Measurements from ENCODE around the gene ABI3BP.

ABI3BP gene

GRCh38 chr3:100879195-100879810, 113.9 kb downstream of the ABI3BP start:
- no peak for DNase-seq

GRCh38 chr3:100877286-100877685, 115.9 kb downstream of the ABI3BP start:
- DNase-seq = no peak

- peak; percentile 65 for DNase-seq
Measured at GRCh38 chr3:100875239-100875638, 118.0 kb downstream of the ABI3BP start.

DNA sequence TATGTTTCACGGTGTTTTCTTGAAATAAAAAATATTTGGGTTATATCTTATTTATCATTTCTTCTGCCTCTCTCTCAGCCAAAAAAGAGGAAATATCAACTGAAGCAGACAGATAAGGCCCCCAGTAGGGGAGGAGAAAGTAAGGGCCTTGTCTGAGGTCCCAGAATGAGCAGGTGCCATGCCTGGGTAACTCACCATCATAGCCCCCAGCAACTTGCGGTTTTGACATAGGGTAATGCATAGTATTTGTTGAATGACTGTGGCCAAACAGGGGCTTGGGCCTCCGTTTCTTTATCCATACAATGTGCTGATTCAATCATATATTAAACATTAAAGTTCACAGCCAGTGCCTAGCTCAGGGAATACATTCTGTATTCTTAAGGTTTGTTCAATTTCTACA, 119.6 kb downstream of the ABI3BP start:
- no peak for DNase-seq

DNA sequence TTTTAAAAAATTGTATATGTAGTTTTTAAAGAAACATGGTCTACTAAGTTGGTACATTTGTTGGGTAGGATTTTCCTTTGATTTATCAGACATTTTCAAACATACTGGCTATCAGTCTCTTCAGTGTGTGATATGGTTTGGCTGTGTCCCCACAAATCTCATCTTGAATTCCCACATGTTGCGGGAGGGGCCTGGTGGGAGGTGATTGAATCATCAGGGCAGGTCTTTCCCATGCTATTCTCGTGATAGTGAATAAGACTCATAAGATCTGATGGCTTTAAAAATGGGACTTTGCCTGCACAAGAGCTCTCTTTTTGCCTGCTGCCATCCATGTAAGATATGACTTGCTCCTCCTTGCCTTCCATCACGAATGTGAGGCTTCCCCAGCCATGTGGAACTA, 121.9 kb downstream of the ABI3BP start:
- no peak for DNase-seq

DNA sequence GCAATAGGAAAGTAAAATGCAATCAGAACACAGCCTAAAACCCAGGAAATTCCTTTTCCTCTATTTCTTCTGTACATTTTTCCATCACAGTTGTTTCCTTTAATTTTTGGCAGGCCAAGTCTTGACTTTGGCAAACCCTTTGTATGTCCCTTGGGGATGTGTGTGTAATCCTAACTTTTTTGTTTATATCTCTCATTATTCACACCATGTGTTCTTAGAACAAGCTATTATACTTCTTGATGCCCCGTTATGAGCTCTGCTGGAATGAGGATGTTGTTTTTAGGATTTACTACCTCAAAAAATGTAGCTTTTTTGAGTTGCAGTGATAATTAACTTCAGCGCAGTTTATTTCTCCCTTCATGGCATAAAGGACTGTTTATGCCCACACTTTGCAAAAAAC, 123.4 kb downstream of the ABI3BP start:
- DNase-seq = peak; percentile 71

- DNase-seq = no peak
Measured at GRCh38 chr3:100868894-100869293, 124.3 kb downstream of the ABI3BP start.

DNA sequence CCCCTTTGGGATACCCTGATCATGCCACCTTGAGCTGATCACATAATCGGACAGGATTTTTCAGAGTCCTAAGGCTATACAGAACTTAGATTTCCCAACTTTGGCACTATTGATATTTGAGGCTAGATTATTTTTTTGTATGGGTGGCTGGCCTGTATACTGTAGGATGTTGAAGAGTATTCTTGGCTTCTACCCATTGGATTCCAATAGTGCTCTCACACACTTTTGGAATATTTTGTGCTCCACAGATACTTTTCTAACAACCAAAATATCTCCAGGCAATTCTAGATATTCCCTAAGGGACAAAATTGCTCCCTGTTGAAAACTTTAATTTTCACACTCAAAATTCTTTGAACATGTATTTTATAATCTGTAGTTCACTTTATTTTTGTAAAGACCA, 125.1 kb downstream of the ABI3BP start:
- DNase-seq = no peak

- no peak for DNase-seq
Measured at GRCh38 chr3:100865442-100865841, 127.8 kb downstream of the ABI3BP start.

GRCh38 chr3:100864471-100865250, 128.6 kb downstream of the ABI3BP start:
- no peak for DNase-seq

DNA sequence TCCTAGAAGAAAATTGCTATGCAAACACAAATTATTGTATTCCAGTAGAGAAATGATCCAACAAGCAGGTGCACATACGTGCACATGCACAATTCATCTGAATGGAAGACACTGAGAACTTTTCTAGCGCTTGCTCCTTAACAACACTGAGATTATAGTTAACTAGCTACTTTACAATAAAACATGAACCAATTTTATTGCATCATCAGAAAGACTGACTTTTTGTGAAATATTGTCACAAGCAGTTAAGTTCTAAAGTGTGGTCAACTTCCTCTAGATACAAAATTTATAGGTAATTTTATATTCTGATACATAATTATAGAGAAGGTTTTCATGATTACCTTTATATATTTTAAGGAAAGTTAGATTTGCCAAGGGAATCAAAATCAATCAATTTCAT, 135.4 kb downstream of the ABI3BP start:
- no peak for DNase-seq

DNA sequence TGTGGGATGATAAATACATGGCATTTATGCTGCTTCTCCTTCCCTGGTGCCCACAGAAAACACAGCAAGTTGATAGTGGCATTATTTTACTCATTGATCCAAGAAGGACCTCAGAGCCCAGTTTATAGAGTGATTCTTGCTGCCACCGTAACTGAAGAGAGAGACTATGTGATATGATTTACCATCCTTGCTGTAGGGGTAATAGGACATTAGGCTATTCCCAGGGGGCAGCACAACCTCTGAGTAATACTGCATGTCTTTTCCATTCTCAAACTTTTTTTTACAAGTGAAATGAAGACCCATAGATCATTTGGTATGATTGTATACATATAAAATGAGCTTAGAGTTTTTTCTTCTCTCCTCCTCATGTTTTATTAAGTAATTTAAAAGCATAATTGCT, 136.4 kb downstream of the ABI3BP start:
- no peak for DNase-seq

GRCh38 chr3:100852840-100853239, 140.4 kb downstream of the ABI3BP start:
- DNase-seq = no peak

- no peak for DNase-seq
Measured at GRCh38 chr3:100850701-100851100, 142.5 kb downstream of the ABI3BP start.

- no peak for DNase-seq
Measured at GRCh38 chr3:100850156-100850555, 143.1 kb downstream of the ABI3BP start.

GRCh38 chr3:100844063-100844936, 148.9 kb downstream of the ABI3BP start:
- no peak for DNase-seq

DNA sequence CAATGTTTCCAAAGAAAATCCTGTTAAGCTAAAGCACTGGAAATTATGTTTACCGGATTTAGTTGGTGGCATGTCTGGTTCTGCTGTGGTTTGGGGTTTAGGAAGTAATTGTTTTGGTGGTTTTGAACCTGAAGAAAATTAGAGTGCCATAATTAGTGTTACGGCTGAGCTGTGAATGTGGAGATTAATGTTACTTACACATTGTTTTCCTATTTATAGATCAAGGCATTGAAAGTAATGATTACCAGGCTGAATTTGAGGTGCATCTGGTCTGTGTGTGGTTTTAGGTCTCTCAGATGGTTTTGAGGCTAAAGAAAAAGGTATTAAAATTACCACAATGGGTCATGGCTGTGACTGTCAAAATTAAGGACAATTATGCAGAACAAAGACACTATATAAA, 155.1 kb downstream of the ABI3BP start:
- no peak for DNase-seq

GRCh38 chr3:100836661-100837060, 156.6 kb downstream of the ABI3BP start:
- no peak for DNase-seq

DNA sequence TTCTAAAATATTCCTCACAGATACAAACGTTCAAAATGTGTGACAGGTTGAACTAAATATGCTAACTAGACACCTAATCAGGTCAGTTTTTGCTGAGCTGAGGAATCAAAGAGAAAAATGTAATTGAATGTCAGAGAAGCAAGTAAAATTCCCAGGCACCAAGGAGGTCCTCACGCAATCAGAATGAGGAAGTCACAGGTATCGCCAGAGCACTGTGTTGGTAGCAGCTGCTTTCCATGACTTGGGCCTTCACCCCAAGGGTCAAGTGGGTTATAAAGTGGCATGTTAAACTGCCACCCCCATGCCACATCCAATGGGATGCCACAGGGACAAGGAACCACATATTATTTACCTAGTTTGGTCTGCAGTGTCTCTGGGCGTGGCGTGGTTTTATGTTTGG, 158.9 kb downstream of the ABI3BP start:
- DNase-seq = no peak

GRCh38 chr3:100833483-100833882, 159.7 kb downstream of the ABI3BP start:
- DNase-seq = no peak

- no peak for DNase-seq
Measured at GRCh38 chr3:100831629-100832028, 161.6 kb downstream of the ABI3BP start.

DNA sequence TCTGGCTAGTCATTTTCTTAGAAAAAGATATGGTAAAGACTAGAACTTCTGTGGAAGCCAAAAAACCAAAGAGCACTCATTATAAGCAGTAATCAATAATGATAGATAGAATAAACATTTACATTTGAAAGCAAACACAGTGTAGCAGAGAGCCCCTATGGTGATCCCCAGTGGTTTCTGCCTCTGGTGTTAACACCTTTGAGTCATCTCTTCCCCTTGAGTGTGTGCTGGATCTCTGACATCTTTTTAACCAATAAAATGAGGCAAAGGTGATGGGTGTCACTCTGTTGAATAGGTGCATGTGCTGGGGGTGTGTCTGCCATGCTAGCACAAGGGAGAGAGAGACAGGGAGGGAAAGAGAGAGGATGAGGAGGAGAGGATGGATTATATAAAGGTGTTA, 162.3 kb downstream of the ABI3BP start:
- no peak for DNase-seq

DNA sequence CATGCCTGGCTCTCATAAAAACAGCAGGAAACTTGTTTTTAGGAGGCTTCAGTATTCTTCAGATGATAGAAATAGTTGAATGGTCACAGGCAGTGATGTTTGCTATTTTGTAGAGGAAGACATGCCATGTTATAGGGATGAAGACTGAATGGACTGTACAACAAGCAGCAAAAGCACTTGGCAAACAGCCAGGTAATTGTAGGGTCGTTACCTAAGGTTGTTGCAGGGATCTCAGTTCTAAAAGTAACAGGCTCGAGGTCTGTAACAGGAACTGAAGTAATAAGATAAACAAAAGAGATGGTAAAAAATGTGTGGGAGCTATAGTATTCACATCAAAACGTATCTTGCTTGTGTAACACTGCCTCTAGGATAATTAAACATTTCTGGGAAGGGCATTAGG, 167.6 kb downstream of the ABI3BP start:
- DNase-seq = no peak

DNA sequence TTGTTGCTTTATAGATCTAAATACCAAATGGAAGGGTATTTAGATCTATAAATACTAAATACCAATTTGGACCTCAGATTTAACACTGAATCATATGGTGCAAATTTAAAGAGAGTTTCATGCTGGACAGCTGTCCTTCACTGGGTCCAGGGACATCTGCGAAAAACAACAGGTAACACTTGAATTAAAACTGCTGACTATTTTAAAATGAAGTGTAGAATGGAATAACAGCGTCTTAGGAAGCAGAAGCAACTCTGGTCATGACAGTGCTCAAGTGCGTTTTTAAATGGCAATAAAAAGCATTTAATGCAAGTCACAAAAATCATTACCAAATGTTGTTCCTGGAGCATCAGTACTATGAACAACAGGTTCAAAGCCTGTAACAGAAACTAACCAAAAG, 177.6 kb downstream of the ABI3BP start:
- DNase-seq = no peak
